Tibial artery (tissue), 4 donors: ENCODE results near the gene RIMS1.

Experiments used
- DNase-seq, 2 donors: peaks; one replicate each; pipeline ENCODE4 v3.0.0-alpha.2; 2019
- H3K27ac ChIP-seq, 2 donors: fragments of 200-600 bp; sonication (generic) in 1 of 2; 1 replicate in 1 of 2; 2 replicates in 1 of 2; pipeline ENCODE4 v1.5.1; 2018 to 2019; ENCODE audit warnings: mild to moderate bottlenecking in 1 of 2
- H3K27me3 ChIP-seq, 2 donors: fragments of 200-600 bp; sonication (generic) in 1 of 2; one replicate each; pipeline versions ENCODE4 v1.5.1 to v1.6.0; 2016 to 2019
- H3K36me3 ChIP-seq, 3 donors: fragments of 200-600 bp; sonication (generic) in 2 of 3; one replicate each; pipeline ENCODE4 v1.5.1; 2016 to 2019; ENCODE audit warnings: mild to moderate bottlenecking in 2 of 3
- H3K4me1 ChIP-seq, 4 donors: fragments of 200-600 bp; sonication (generic) in 2 of 4; 1 replicate in 3 of 4; 2 replicates in 1 of 4; pipeline ENCODE4 v1.5.1; 2016 to 2019
- H3K4me3 ChIP-seq, 2 donors: fragments of 200-600 bp; sonication (generic) in 1 of 2; 1 replicate in 1 of 2; 2 replicates in 1 of 2; pipeline ENCODE4 v1.5.1; 2018 to 2019; ENCODE audit warnings: mild to moderate bottlenecking in 2 of 2
- H3K9me3 ChIP-seq, 3 donors: fragments of 200-600 bp; sonication (generic) in 1 of 3; one replicate each; pipeline ENCODE4 v1.5.1; 2016 to 2019
- CTCF ChIP-seq, 2 experiments: fragments of 200-600 bp in 1 of 2; fragments of 450-650 bp in 1 of 2; IDR thresholded peaks; one replicate each; pipeline ENCODE4 v1.5.1; 2017 to 2019; ENCODE audit warnings: antibody characterized with exemption in 2 of 2, mild to moderate bottlenecking in 1 of 2, moderate library complexity in 1 of 2
- intact Hi-C: fragments of 100-400 bp; cut with DNase I; formaldehyde crosslinking; loops from one replicate; pipeline ENCODE4 v1.15.0; 2023; ENCODE audit warnings: low total_unique reads

RIMS1 gene

GRCh38 chr6:72260489-72260888, 374.1 kb downstream of the RIMS1 start:
- H3K4me1 ChIP-seq: peaks cover 0 to 8% (median 3%) of the 10 kb centered on the region in 4 donors
- H3K27me3 ChIP-seq: no peaks in the 10 kb centered on the region
- no peak for TF ChIP-seq CTCF (IDR thresholded peaks at IDR 0.05)
- H3K4me3 ChIP-seq: no peak overlapping the region
- H3K9me3 ChIP-seq: no peaks in the 10 kb centered on the region
- no peak overlapping the region for H3K27ac ChIP-seq
- intact Hi-C loops: no loop called here
- DNase-seq: no peak
- no peaks in the 10 kb centered on the region for H3K36me3 ChIP-seq

- H3K4me1 ChIP-seq: peaks cover 0 to 8% (median 3%) of the 10 kb centered on the region in 4 donors
- H3K36me3 ChIP-seq: no peaks in the 10 kb centered on the region
- no peak overlapping the region for H3K4me3 ChIP-seq
- intact Hi-C loops: no loop called here
- TF ChIP-seq CTCF (IDR thresholded peaks at IDR 0.05): no peak
- no peaks in the 10 kb centered on the region for H3K27me3 ChIP-seq
- H3K27ac ChIP-seq: no peak overlapping the region
- no peaks in the 10 kb centered on the region for H3K9me3 ChIP-seq
- no peak for DNase-seq
Measured at GRCh38 chr6:72261554-72261953, 375.2 kb downstream of the RIMS1 start.

GRCh38 chr6:72262254-72262653, 375.9 kb downstream of the RIMS1 start:
- TF ChIP-seq CTCF (IDR thresholded peaks at IDR 0.05): no peak
- no peak overlapping the region for H3K27ac ChIP-seq
- no peak for DNase-seq
- no peaks in the 10 kb centered on the region for H3K36me3 ChIP-seq
- intact Hi-C loops: no loop called here
- no peaks in the 10 kb centered on the region for H3K27me3 ChIP-seq
- no peak overlapping the region for H3K4me3 ChIP-seq
- peaks cover 0 to 8% (median 3%) of the 10 kb centered on the region in 4 donors for H3K4me1 ChIP-seq
- H3K9me3 ChIP-seq: no peaks in the 10 kb centered on the region

- Histone ChIP-seq H3K9me3 (no peaks in the 10 kb centered on the region), H3K4me1 (no peaks in the 10 kb centered on the region), H3K36me3 (no peaks in the 10 kb centered on the region), H3K4me3 (no peak overlapping the region), H3K27ac (no peak overlapping the region), H3K27me3 (no peaks in the 10 kb centered on the region)
- no peak for DNase-seq
- intact Hi-C loops: no loop called here
- TF ChIP-seq CTCF (IDR thresholded peaks at IDR 0.05): no peak
Measured at GRCh38 chr6:72267470-72267869, 381.1 kb downstream of the RIMS1 start.

GRCh38 chr6:72271531-72271930, 385.2 kb downstream of the RIMS1 start:
- TF ChIP-seq CTCF (IDR thresholded peaks at IDR 0.05): no peak
- no peaks in the 10 kb centered on the region for H3K9me3 ChIP-seq
- H3K4me1 ChIP-seq: no peaks in the 10 kb centered on the region
- DNase-seq: no peak
- no peak overlapping the region for H3K4me3 ChIP-seq
- no peaks in the 10 kb centered on the region for H3K27me3 ChIP-seq
- H3K27ac ChIP-seq: no peak overlapping the region
- no peaks in the 10 kb centered on the region for H3K36me3 ChIP-seq
- intact Hi-C loops: no loop called here

GRCh38 chr6:72272958-72273357, 386.6 kb downstream of the RIMS1 start:
- no peaks in the 10 kb centered on the region for H3K27me3 ChIP-seq
- H3K27ac ChIP-seq: no peak overlapping the region
- H3K4me1 ChIP-seq: no peaks in the 10 kb centered on the region
- intact Hi-C loops: no loop called here
- H3K36me3 ChIP-seq: no peaks in the 10 kb centered on the region
- H3K9me3 ChIP-seq: no peaks in the 10 kb centered on the region
- no peak for TF ChIP-seq CTCF (IDR thresholded peaks at IDR 0.05)
- no peak overlapping the region for H3K4me3 ChIP-seq
- DNase-seq: no peak
